ENCODE data around the gene STAT3. TPM values are rescaled to one million over a fixed set of nuclear protein-coding genes. Genes with fewer than 3 reads are reported as not detected.

The STAT3 gene
- total and polyA plus RNA-seq, 9 of the 15 experiments (the other 6 are each of a cell fraction or from before 2014, with no cell fraction given): 90.0 to 179 (median 114) TPM

- TF ChIP-seq E2F3 (CRISPR knock-in tag; IDR thresholded peaks at IDR 0.05): no peak
- TF ChIP-seq, protein P1, sequence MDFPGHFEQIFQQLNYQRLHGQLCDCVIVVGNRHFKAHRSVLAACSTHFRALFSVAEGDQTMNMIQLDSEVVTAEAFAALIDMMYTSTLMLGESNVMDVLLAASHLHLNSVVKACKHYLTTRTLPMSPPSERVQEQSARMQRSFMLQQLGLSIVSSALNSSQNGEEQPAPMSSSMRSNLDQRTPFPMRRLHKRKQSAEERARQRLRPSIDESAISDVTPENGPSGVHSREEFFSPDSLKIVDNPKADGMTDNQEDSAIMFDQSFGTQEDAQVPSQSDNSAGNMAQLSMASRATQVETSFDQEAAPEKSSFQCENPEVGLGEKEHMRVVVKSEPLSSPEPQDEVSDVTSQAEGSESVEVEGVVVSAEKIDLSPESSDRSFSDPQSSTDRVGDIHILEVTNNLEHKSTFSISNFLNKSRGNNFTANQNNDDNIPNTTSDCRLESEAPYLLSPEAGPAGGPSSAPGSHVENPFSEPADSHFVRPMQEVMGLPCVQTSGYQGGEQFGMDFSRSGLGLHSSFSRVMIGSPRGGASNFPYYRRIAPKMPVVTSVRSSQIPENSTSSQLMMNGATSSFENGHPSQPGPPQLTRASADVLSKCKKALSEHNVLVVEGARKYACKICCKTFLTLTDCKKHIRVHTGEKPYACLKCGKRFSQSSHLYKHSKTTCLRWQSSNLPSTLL (IDR thresholded peaks at IDR 0.05): no peak
- TF ChIP-seq, protein P2, sequence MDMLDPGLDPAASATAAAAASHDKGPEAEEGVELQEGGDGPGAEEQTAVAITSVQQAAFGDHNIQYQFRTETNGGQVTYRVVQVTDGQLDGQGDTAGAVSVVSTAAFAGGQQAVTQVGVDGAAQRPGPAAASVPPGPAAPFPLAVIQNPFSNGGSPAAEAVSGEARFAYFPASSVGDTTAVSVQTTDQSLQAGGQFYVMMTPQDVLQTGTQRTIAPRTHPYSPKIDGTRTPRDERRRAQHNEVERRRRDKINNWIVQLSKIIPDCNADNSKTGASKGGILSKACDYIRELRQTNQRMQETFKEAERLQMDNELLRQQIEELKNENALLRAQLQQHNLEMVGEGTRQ (CRISPR knock-in tag; IDR thresholded peaks at IDR 0.05): no peak
- TF ChIP-seq KLF6 (CRISPR knock-in tag; IDR thresholded peaks at IDR 0.05; ENCODE audit: borderline replicate concordance): no peak
- no peak for TF ChIP-seq MEF2D (tag; conservative IDR thresholded peaks at IDR 0.05; ENCODE audit: low read depth)
- TF ChIP-seq PKNOX1 (IDR thresholded peaks at IDR 0.05): no peak
- 0 out of 2 replicates have a peak, but pooled peaks have one; percentile 12 for TF ChIP-seq TEAD2 (tag; IDR thresholded peaks at IDR 0.05)
- no peak for TF ChIP-seq ID3 (CRISPR knock-in tag; IDR thresholded peaks at IDR 0.05)
- TF ChIP-seq ID3 (tag; IDR thresholded peaks at IDR 0.05): 0 out of 2 replicates have a peak, but pooled peaks have one; percentile 37
Observed at GRCh38 chr17:42312035-42312284, 76.3 kb downstream of the STAT3 start (continued).
